ENCODE data around the gene OTUD3.
"Not testable (repeated sequence)": the region's sequence is repeated elsewhere in the genome, so short reads cannot be mapped to it uniquely, and the experiment has no call there.

Gene OTUD3

GRCh38 chr1:19926296-19927129 is 44.3 kb downstream of the OTUD3 start:
- H3K79me2 ChIP-seq (ENCODE audit: control insufficient read depth, insufficient read depth, low read length, unreplicated experiment), result no peaks in the 10 kb centered on the region
- H3K27me3 ChIP-seq (ENCODE audit: insufficient read depth, low read length), result peaks cover 24% of the 10 kb centered on the region
- no peak overlapping the region for H3K27ac ChIP-seq (ENCODE audit: low read depth, low read length)
- H3K36me3 ChIP-seq (ENCODE audit: insufficient read depth, low read length), result no peaks in the 10 kb centered on the region
- H3K4me1 ChIP-seq (ENCODE audit: control insufficient read depth, insufficient read depth, low read length, unreplicated experiment), result no peaks in the 10 kb centered on the region
- H2AFZ ChIP-seq (ENCODE audit: low read length, unreplicated experiment), result no peak overlapping the region
- H3K4me3 ChIP-seq (ENCODE audit: low read depth, low read length), result no peak overlapping the region

GRCh38 chr1:19927130-19927421 is 44.9 kb downstream of the OTUD3 start:
- not testable (repeated sequence) for H3K79me2 ChIP-seq (ENCODE audit: control insufficient read depth, insufficient read depth, low read length, unreplicated experiment); H3K4me1 ChIP-seq (ENCODE audit: control insufficient read depth, insufficient read depth, low read length, unreplicated experiment); H3K27ac ChIP-seq (ENCODE audit: low read depth, low read length); H3K4me3 ChIP-seq (ENCODE audit: low read depth, low read length); H3K36me3 ChIP-seq (ENCODE audit: insufficient read depth, low read length); H2AFZ ChIP-seq (ENCODE audit: low read length, unreplicated experiment)
- peaks cover 24% of the 10 kb centered on the region for H3K27me3 ChIP-seq (ENCODE audit: insufficient read depth, low read length)

- H3K4me3 ChIP-seq (ENCODE audit: low read depth, low read length), result no peak overlapping the region
- H2AFZ ChIP-seq (ENCODE audit: low read length, unreplicated experiment), result no peak overlapping the region
- H3K4me1 ChIP-seq (ENCODE audit: control insufficient read depth, insufficient read depth, low read length, unreplicated experiment), result no peaks in the 10 kb centered on the region
- no peaks in the 10 kb centered on the region for H3K36me3 ChIP-seq (ENCODE audit: insufficient read depth, low read length)
- no peaks in the 10 kb centered on the region for H3K79me2 ChIP-seq (ENCODE audit: control insufficient read depth, insufficient read depth, low read length, unreplicated experiment)
- peaks cover 19% of the 10 kb centered on the region for H3K27me3 ChIP-seq (ENCODE audit: insufficient read depth, low read length)
- no peak overlapping the region for H3K27ac ChIP-seq (ENCODE audit: low read depth, low read length)
These were observed 50.7 kb downstream of the OTUD3 start for GRCh38 chr1:19932866-19933265.

- Histone ChIP-seq H3K4me3 (ENCODE audit: low read depth, low read length) (no peak overlapping the region), H2AFZ (ENCODE audit: low read length, unreplicated experiment) (no peak overlapping the region), H3K27me3 (ENCODE audit: insufficient read depth, low read length) (peaks cover 13% of the 10 kb centered on the region), H3K79me2 (ENCODE audit: control insufficient read depth, insufficient read depth, low read length, unreplicated experiment) (no peaks in the 10 kb centered on the region), H3K27ac (ENCODE audit: low read depth, low read length) (no peak overlapping the region), H3K4me1 (ENCODE audit: control insufficient read depth, insufficient read depth, low read length, unreplicated experiment) (no peaks in the 10 kb centered on the region), H3K36me3 (ENCODE audit: insufficient read depth, low read length) (no peaks in the 10 kb centered on the region)
These were observed 52.1 kb downstream of the OTUD3 start for GRCh38 chr1:19934336-19934735.

- no peak overlapping the region for H2AFZ ChIP-seq (ENCODE audit: low read length, unreplicated experiment)
- no peak overlapping the region for H3K27ac ChIP-seq (ENCODE audit: low read depth, low read length)
- H3K36me3 ChIP-seq (ENCODE audit: insufficient read depth, low read length), result no peaks in the 10 kb centered on the region
- no peaks in the 10 kb centered on the region for H3K4me1 ChIP-seq (ENCODE audit: control insufficient read depth, insufficient read depth, low read length, unreplicated experiment)
- peaks cover 7% of the 10 kb centered on the region; the same call in 1 of the 2 replicates for H3K27me3 ChIP-seq (ENCODE audit: insufficient read depth, low read length)
- H3K79me2 ChIP-seq (ENCODE audit: control insufficient read depth, insufficient read depth, low read length, unreplicated experiment), result no peaks in the 10 kb centered on the region
- no peak overlapping the region for H3K4me3 ChIP-seq (ENCODE audit: low read depth, low read length)
These were observed 54.0 kb downstream of the OTUD3 start for GRCh38 chr1:19936061-19936750.

- Histone ChIP-seq H2AFZ (ENCODE audit: low read length, unreplicated experiment) (no peak overlapping the region), H3K79me2 (ENCODE audit: control insufficient read depth, insufficient read depth, low read length, unreplicated experiment) (no peaks in the 10 kb centered on the region), H3K4me1 (ENCODE audit: control insufficient read depth, insufficient read depth, low read length, unreplicated experiment) (no peaks in the 10 kb centered on the region)
These were observed 56.3 kb downstream of the OTUD3 start for GRCh38 chr1:19938472-19938871.

GRCh38 chr1:19940486-19941205 is 58.5 kb downstream of the OTUD3 start:
- Histone ChIP-seq H3K4me3 (ENCODE audit: low read depth, low read length) (no peak overlapping the region), H3K4me1 (ENCODE audit: control insufficient read depth, insufficient read depth, low read length, unreplicated experiment) (no peaks in the 10 kb centered on the region), H2AFZ (ENCODE audit: low read length, unreplicated experiment) (no peak overlapping the region), H3K36me3 (ENCODE audit: insufficient read depth, low read length) (no peaks in the 10 kb centered on the region), H3K79me2 (ENCODE audit: control insufficient read depth, insufficient read depth, low read length, unreplicated experiment) (no peaks in the 10 kb centered on the region), H3K27ac (ENCODE audit: low read depth, low read length) (no peak overlapping the region), H3K27me3 (ENCODE audit: insufficient read depth, low read length) (peaks cover 15% of the 10 kb centered on the region; the same call in 1 of the 2 replicates)

More at GRCh38 chr1:19938472-19938871, 56.3 kb downstream of the OTUD3 start:
- peaks cover 12% of the 10 kb centered on the region; the same call in 1 of the 2 replicates for H3K27me3 ChIP-seq (ENCODE audit: insufficient read depth, low read length)
- H3K36me3 ChIP-seq (ENCODE audit: insufficient read depth, low read length), result no peaks in the 10 kb centered on the region
- no peak overlapping the region for H3K27ac ChIP-seq (ENCODE audit: low read depth, low read length)
- H3K4me3 ChIP-seq (ENCODE audit: low read depth, low read length), result no peak overlapping the region

GRCh38 chr1:19941206-19941568 is 59.0 kb downstream of the OTUD3 start:
- Histone ChIP-seq H3K27ac (ENCODE audit: low read depth, low read length) (no peak overlapping the region), H3K4me3 (ENCODE audit: low read depth, low read length) (no peak overlapping the region), H3K27me3 (ENCODE audit: insufficient read depth, low read length) (peaks cover 19% of the 10 kb centered on the region; the same call in 1 of the 2 replicates), H3K4me1 (ENCODE audit: control insufficient read depth, insufficient read depth, low read length, unreplicated experiment) (no peaks in the 10 kb centered on the region), H3K36me3 (ENCODE audit: insufficient read depth, low read length) (no peaks in the 10 kb centered on the region), H2AFZ (ENCODE audit: low read length, unreplicated experiment) (no peak overlapping the region), H3K79me2 (ENCODE audit: control insufficient read depth, insufficient read depth, low read length, unreplicated experiment) (no peaks in the 10 kb centered on the region)

- Histone ChIP-seq H3K4me3 (ENCODE audit: low read depth, low read length) (no peak overlapping the region), H2AFZ (ENCODE audit: low read length, unreplicated experiment) (no peak overlapping the region), H3K4me1 (ENCODE audit: control insufficient read depth, insufficient read depth, low read length, unreplicated experiment) (no peaks in the 10 kb centered on the region), H3K36me3 (ENCODE audit: insufficient read depth, low read length) (no peaks in the 10 kb centered on the region), H3K27ac (ENCODE audit: low read depth, low read length) (no peak overlapping the region), H3K27me3 (ENCODE audit: insufficient read depth, low read length) (peaks cover 22% of the 10 kb centered on the region; the same call in 1 of the 2 replicates), H3K79me2 (ENCODE audit: control insufficient read depth, insufficient read depth, low read length, unreplicated experiment) (no peaks in the 10 kb centered on the region)
These were observed 59.9 kb downstream of the OTUD3 start for GRCh38 chr1:19942088-19942487.

- no peak overlapping the region for H3K27ac ChIP-seq (ENCODE audit: low read depth, low read length)
- H3K4me3 ChIP-seq (ENCODE audit: low read depth, low read length), result no peak overlapping the region
- H3K27me3 ChIP-seq (ENCODE audit: insufficient read depth, low read length), result peaks cover 22% of the 10 kb centered on the region; the same call in 1 of the 2 replicates
- no peak overlapping the region for H2AFZ ChIP-seq (ENCODE audit: low read length, unreplicated experiment)
- H3K36me3 ChIP-seq (ENCODE audit: insufficient read depth, low read length), result no peaks in the 10 kb centered on the region
- H3K79me2 ChIP-seq (ENCODE audit: control insufficient read depth, insufficient read depth, low read length, unreplicated experiment), result no peaks in the 10 kb centered on the region
- H3K4me1 ChIP-seq (ENCODE audit: control insufficient read depth, insufficient read depth, low read length, unreplicated experiment), result no peaks in the 10 kb centered on the region
These were observed 60.5 kb downstream of the OTUD3 start for GRCh38 chr1:19942657-19943056.
